Esophagus muscularis mucosa (tissue), 4 donors: ENCODE data around the gene MEGF6.

Source experiments
- EP300 ChIP-seq: sonication (generic); formaldehyde crosslinking; IDR thresholded peaks from one replicate; pipeline ENCODE4 v1.6.1; 2017; ENCODE audit warnings: antibody characterized with exemption
- POLR2A ChIP-seq: fragments of 450-650 bp; IDR thresholded peaks from one replicate; pipeline ENCODE4 v1.6.1; 2017; ENCODE audit warnings: antibody characterized with exemption, moderate library complexity, mild to moderate bottlenecking, low read depth
- POLR2AphosphoS5 ChIP-seq, 2 donors: sonication (generic); formaldehyde crosslinking; IDR thresholded peaks; one replicate each; pipeline ENCODE4 v1.6.1; 2017; ENCODE audit warnings: antibody characterized with exemption in 2 of 2
- TF ChIP-seq, protein P1 (sequence below), 3 experiments: fragments of 200-600 bp in 2 of 3; fragments of 450-650 bp in 1 of 3; sonication (generic) in 2 of 3; IDR thresholded peaks; one replicate each; pipeline ENCODE4 v1.5.1; 2017 to 2019; ENCODE audit warnings: antibody characterized with exemption in 3 of 3, mild to moderate bottlenecking in 2 of 3, moderate library complexity in 1 of 3

DNA sequence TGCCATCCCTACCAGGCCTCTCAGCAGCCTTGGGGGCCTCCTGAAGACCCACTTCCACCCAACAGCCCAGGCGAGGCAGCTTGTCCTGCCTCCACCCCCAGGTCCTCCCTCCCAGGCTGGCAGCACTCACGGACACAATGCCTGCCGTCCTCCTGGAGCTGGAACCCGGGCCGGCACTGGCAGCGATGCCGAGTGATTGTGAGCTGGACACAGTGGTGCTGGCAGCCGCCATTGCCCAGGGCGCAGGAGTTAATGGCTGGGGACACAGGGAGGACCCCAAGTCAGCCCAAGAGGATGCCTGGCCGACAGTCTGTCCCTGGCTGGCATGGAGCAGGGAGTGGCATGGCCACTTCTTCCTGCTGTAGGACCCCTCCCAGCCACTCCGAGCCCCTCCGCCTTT is 96.0 kb downstream of the MEGF6 start:
- TF ChIP-seq, protein P1, sequence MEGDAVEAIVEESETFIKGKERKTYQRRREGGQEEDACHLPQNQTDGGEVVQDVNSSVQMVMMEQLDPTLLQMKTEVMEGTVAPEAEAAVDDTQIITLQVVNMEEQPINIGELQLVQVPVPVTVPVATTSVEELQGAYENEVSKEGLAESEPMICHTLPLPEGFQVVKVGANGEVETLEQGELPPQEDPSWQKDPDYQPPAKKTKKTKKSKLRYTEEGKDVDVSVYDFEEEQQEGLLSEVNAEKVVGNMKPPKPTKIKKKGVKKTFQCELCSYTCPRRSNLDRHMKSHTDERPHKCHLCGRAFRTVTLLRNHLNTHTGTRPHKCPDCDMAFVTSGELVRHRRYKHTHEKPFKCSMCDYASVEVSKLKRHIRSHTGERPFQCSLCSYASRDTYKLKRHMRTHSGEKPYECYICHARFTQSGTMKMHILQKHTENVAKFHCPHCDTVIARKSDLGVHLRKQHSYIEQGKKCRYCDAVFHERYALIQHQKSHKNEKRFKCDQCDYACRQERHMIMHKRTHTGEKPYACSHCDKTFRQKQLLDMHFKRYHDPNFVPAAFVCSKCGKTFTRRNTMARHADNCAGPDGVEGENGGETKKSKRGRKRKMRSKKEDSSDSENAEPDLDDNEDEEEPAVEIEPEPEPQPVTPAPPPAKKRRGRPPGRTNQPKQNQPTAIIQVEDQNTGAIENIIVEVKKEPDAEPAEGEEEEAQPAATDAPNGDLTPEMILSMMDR (IDR thresholded peaks at IDR 0.05), result no peak
- TF ChIP-seq POLR2AphosphoS5 (IDR thresholded peaks at IDR 0.05) (no peak), POLR2A (no peak), EP300 (no peak)
